Measurements from ENCODE around the gene TSTD1.
"Not testable (repeated sequence)": the region's sequence is repeated elsewhere in the genome, so short reads cannot be mapped to it uniquely, and the experiment has no call there.

The TSTD1 gene

GRCh38 chr1:161033751-161034150 is 5.0 kb downstream of the TSTD1 start:
- DNase-seq, result no peak

- DNase-seq, result no peak
These were observed 6.4 kb downstream of the TSTD1 start for GRCh38 chr1:161032409-161032808.

DNA sequence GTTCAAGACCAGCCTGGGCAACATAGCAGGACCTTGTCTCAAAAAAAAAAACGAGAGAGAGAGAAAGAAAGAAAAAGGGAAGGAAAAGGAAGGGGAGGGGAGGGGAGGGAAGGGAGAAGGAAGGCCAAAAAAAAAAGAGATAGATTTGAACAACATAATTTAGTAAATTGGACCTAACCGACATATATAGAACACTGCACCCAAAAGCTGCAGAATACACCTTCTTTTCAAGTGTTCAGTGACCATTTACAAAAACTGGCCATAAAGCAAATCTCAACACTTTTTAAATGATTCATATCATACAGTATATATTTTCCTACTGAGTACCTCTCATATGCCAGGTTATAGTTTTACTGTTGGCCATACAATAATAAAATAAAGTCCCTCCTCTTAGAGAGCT is 6.9 kb downstream of the TSTD1 start:
- no peak for DNase-seq

DNA sequence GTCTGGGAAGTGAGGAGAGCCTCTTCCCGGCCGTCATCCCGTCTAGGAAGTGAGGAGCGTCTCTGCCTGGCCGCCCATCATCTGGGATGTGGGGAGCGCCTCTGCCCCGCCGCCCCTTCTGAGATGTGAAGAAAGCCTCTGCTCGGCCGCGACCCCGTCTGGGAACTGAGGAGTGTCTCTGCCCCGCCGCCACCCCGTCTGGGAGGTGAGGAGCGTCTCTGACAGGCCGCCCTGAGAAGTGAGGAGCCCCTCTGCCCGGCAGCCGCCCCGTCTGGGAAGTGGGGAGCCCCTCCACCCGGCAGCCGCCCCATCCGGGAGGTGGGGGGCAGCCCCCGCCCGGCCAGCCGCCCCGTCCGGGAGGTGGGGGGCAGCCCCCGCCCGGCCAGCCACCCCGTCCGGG is 9.3 kb downstream of the TSTD1 start:
- not testable (repeated sequence) for DNase-seq

- DNase-seq, result not testable (repeated sequence)
These were observed 11.8 kb downstream of the TSTD1 start for GRCh38 chr1:161026954-161027353.

DNA sequence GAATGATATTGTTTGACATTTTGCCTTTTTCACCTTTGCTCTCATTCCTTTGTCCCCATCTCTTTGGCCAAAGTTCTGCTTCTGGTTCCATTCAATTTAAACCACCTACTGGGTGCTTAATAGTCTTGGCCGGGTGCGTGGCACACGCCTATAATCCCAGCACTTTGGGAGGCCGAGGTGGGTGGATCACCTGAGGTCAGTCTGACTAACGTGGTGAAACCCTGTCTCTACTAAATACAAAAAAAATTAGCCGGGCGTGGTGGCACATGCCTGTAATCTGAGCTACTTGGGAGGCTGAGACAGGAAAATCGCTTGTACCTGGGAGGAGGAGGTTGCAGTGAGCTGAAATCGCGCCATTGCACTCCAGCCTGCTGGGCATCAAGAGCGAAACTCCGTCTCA is 16.3 kb downstream of the TSTD1 start:
- not testable (repeated sequence) for DNase-seq

DNA sequence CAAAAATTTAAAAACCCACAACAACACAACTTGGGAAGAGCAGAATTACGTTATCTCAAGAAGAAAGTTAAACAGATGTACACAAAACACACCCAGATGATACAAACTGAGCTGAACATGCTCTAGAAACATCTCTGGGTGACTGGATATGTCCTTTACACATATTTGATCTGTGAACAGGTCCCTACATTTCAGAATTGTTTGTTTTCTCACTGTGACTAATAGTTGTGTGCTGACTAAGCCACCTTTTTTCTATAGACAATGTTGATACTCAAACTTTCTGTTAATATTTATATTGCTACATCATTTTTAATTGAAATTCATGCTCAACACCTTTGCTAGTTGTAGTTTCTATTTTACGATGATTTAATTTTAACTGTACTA is 16.8 kb downstream of the TSTD1 start:
- DNase-seq, result no peak

DNA sequence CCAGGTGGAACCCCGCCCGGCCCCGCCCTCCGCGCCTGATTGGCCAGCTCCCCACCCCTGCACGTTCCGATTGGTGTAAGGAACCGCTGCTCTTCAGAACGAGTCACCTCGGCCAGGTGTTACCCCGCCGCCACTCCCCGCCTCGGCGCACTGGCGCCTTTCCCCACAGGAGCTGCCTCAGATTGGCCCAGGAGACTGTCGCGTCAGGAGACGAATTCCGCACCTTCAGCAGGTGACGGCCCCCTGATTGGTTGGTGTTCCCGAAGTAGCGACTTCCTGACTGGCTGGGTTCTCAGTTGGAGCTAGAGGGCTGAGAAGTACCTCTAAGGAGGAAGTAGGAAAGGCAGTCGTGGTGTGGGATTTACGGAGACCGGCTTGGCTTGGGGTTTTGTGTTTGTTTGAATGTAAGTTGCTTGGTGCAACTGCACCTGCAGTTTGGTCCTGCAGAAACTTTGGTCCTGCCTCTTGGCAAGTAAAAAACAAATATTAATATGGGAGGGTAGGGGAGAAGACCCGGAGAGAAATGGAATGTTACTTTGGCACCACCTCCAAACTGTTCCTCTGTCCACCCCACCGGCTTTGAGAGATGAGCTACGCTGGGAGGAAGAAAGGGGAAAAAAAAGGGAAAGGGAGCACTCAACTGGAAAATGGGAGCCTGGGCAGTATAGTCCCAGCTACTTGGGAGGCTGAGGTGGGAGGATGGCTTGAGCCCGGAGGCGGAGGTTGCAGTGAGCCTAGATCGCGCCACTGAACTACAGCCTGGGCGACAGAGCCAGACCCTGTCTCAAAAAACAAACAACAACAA is 17.4 kb downstream of the TSTD1 start:
- peak; percentile 96 for DNase-seq

DNA sequence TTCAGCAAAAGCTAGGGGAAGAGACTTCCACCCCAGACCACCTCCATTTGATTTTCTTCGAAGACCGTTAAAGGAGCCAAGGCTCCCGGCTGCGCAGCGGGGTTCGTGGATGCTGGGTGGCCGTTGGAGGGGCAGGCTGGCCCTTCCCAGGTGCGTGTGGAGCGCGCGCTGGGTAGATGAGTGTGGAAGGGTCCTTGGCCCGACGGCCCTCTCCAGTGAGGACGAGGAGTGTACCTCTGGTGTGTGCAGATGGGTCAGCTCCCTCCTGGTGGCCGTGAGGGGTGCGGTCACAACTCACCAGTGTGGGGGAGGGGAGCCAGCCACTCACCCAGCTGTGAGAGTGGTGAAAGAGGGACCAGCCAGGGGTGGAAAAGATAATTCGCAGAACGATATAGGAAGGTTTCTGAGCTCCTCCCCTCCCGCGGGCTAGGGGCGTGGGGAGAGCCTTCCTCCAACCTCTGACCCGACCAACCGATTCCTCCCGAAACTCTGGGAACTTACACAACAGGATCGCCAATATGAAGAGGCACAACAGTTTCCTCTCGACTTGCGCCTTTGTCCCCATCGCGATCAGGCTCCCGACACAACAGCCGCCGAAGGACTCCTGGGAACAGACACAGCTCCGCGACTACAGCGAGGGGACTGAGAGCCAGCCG is 18.1 kb downstream of the TSTD1 start, which contains the start of gene F11R:
TSS of gene F11R (minus strand) at position 644 of the 656 bp plus-strand sequence. CDS start at position 565, 79 bp downstream.
- DNase-seq, result peak; percentile 55

- DNase-seq, result no peak
These were observed 18.8 kb downstream of the TSTD1 start for GRCh38 chr1:161019751-161020495.

DNA sequence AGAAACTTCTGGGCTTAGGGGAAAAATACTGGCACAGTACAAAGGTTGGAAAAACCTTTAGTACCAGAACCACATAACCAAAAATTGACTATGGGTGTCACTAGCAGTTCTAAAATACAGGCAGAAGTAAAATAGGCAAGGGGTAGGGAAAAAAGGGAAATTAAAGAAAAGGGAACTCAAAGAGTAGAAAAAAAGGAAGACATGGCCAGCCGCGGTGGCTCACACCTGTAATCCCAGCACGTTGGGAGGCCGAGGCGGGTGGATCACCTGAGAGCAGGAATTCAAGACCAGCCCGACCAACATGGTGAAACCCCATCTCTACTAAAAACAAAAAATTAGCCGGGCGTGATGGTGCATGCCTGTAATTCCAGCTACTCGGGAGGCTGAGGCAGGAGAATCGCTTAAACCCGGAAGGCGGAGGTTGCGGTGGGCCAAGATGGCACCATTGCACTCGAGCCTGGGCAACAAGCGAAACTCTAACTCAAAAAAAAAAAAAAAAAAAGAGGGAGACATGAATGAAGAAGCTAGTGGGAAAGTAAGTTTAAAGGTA is 19.6 kb downstream of the TSTD1 start:
- not testable (repeated sequence) for DNase-seq

DNA sequence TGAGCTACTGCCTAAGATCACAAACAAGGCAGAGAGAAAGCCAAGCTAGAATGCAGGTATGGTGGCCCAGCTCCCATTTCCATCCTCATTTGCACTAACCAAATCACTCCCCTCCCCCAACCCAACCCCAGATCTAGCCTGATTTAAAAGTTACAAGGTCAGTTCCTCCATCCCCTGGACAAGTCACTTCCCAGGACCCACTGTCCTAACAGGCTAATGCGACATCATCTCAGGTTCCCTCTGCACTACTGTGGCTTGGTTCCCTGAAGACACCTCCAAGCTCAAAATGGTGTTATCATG is 20.2 kb downstream of the TSTD1 start:
- no peak for DNase-seq

GRCh38 chr1:161017756-161018630 is 20.8 kb downstream of the TSTD1 start:
- no peak for DNase-seq

- not testable (repeated sequence) for DNase-seq
These were observed 21.6 kb downstream of the TSTD1 start for GRCh38 chr1:161017181-161017580.

GRCh38 chr1:161016683-161017082 is 22.1 kb downstream of the TSTD1 start:
- not testable (repeated sequence) for DNase-seq

DNA sequence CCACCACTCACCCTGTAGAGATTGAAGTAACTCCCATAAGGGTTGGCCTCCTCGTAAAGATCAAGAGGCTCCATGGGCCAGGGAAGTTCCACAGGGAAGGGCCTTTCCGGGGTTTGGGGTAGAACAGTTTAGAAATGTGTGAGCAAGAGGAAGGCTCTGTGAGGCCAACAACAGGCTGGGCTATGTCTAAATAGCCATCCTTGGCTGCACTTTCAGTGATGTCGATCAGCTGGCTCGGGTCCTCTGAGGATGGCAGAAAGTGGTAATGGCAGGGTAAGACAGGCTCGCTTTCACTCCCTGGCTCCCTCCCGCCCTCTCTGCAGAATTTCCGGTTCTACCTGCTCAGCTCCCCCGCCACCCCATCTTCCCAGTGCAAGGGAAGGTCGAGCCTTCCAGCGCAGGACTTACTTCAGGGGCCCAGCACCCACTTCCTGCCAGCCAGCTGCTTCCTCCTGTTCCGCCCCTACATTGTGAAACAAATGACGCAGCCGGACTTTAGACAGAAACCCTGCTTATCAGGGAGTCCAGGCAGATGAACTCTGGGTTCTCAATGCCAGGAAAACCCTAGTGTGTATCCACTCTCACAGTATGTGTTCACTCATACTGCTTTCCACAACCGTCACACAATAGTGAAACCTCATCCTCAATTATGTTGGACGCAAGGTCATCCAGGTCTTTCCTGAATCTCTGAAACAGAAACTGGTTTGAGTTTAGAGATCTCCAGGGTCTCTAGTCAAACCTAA is 25.1 kb downstream of the TSTD1 start:
- no peak for DNase-seq

DNA sequence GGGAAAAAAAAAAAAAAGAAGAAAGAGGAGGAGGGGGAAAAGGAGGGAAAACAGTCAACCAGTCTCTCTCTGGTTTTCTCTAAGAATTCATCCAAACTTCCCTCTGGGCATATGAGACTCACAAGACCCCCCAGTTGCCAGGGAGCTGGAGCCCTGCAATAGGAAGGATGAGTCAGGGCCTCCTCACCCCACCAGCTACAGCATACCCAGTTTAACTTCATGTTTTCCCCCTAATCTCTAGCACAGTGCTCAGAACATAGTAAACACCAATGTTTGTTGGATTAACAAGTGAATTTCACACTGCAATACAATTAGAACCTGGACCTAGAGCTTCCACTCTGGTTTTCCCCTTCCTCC is 25.7 kb downstream of the TSTD1 start:
- DNase-seq, result no peak

DNA sequence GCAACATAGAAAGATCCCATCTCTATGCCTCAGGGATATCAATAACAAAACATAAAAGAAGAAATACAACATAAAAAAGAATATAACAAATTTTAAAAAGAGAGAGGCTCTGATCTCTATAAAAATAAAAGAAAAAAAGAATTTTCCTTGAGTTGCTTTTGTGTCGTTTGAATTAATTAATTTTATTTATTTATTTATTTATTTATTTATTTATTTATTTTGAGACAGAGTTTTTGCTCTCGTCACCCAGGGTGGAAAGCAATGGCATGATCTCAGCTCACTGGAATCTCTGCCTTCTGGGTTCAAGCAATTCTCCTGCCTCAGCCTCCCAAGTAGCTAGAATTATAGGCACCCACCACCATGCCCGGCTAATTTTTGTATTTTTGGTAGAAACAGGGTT is 26.3 kb downstream of the TSTD1 start:
- DNase-seq, result no peak

DNA sequence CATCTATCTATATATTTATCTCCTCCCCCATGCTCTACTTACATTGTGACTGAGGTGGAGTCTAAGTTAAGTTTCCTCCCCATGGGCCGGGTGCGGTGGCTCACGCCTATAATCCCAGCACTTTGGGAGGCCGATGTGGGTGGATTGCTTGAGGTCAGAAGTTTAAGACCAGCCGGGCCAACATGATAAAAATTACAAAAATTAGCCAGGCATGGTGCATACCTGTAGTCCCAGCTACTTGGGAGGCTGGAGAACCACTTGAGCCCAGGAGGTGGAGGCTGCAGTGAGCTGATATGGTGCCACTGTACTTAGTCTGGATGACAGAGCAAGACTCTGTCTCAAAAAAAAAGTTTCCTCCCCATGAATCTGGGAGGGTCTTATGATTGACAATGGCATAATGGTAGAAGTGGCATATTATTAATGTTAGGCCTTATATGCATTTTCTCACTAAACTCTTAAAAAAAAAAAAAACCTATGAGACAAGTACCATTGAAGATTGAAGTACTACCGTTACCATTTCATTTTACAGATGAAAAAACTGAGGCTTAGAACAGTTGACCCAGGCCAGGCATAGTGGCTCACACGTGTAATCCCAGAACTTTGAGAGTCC is 29.1 kb downstream of the TSTD1 start:
- no peak for DNase-seq

GRCh38 chr1:161008869-161009510 is 29.8 kb downstream of the TSTD1 start:
- DNase-seq, result no peak

GRCh38 chr1:161007369-161007768 is 31.4 kb downstream of the TSTD1 start:
- no peak for DNase-seq
